IMR-90 (cell line): ENCODE measurements around the gene DUSP8. TPM values are rescaled to one million over a fixed set of nuclear protein-coding genes. Genes with fewer than 3 reads are reported as not detected.

ENCODE experiments used
- ATAC-seq: fragments of 200-7000 bp; cut with Tn5 transposase; 2 replicates; pipeline ENCODE4 v1.9.1; 2020; ENCODE audit warnings: low read depth, mild to moderate bottlenecking, moderate library complexity
- BruUV-seq: library from RNA; stranded (reverse); fragments of 400-500 nt; replicated peaks from 2 replicates; lab custom pipeline; 2021; lab: Mats Ljungman, UMichigan
- CTCF ChIA-PET: fragments of 300-600 bp; formaldehyde crosslinking; extraction: SDS; loops from one replicate; lab custom pipeline; 2021; ENCODE audit warnings: antibody characterized with exemption; lab: Yijun Ruan, JAX
- POLR2A ChIA-PET: fragments of 300-600 bp; sonication (Branson Sonifier 250); formaldehyde crosslinking; loops from one replicate; lab custom pipeline; 2022; ENCODE audit warnings: antibody characterized with exemption; ENCODE audit not compliant: unreplicated experiment; lab: Charles Lee
- DNase-seq: peaks from one replicate; pipeline ENCODE4 v3.0.0; 2013
- H2AFZ ChIP-seq: replicated peaks from 2 replicates; pipeline ENCODE3; 2013; ENCODE audit warnings: low read length, mild to moderate bottlenecking; ENCODE audit not compliant: poor library complexity
- H2AK5ac ChIP-seq: 2 replicates; pipeline ENCODE4 v1.6.1; 2013; ENCODE audit warnings: low read depth, low read length, inconsistent platforms
- H2AK9ac ChIP-seq: replicated peaks from 2 replicates; pipeline ENCODE3; 2013; ENCODE audit warnings: mild to moderate bottlenecking, low read depth, low read length, moderate library complexity; ENCODE audit not compliant: poor library complexity
- H2BK120ac ChIP-seq: 2 replicates; pipeline ENCODE4 v1.6.1; 2013; ENCODE audit warnings: low read depth, low read length, inconsistent platforms
- H2BK15ac ChIP-seq: 3 replicates; pipeline ENCODE4 v1.6.1; 2013; ENCODE audit warnings: low read depth, low read length, inconsistent platforms
- H2BK20ac ChIP-seq: 2 replicates; pipeline ENCODE4 v1.6.1; 2013; ENCODE audit warnings: low read depth, mild to moderate bottlenecking, inconsistent platforms, low read length, moderate library complexity
- H2BK5ac ChIP-seq: 2 replicates; pipeline ENCODE4 v1.6.1; 2013; ENCODE audit warnings: mild to moderate bottlenecking, low read depth, low read length, inconsistent platforms; ENCODE audit not compliant: poor library complexity, severe bottlenecking
- H3K14ac ChIP-seq: replicated peaks from 2 replicates; pipeline ENCODE4 v1.6.1; 2013; ENCODE audit warnings: low read depth, low read length, inconsistent platforms
- H3K18ac ChIP-seq: 2 replicates; pipeline ENCODE4 v1.6.1; 2013; ENCODE audit warnings: low read depth, low read length, control low read depth
- H3K23ac ChIP-seq: 2 replicates; pipeline ENCODE4 v1.6.1; 2013; ENCODE audit warnings: low read depth, low read length, inconsistent platforms
- H3K27ac ChIP-seq: 2 replicates; pipeline ENCODE4 v1.5.1; 2013; ENCODE audit warnings: mild to moderate bottlenecking, control low read depth, low read length; ENCODE audit not compliant: insufficient read depth
- H3K27me3 ChIP-seq: 2 replicates; pipeline ENCODE4 v1.6.1; 2013; ENCODE audit warnings: low read length; ENCODE audit not compliant: control insufficient read depth, insufficient read depth
- H3K36me3 ChIP-seq: 2 replicates; pipeline ENCODE4 v1.6.1; 2013; ENCODE audit warnings: low read length, mixed read lengths; ENCODE audit not compliant: control insufficient read depth, insufficient read depth
- H3K4ac ChIP-seq: 2 replicates; pipeline ENCODE4 v1.6.1; 2013; ENCODE audit warnings: low read depth, low read length, inconsistent platforms
- H3K4me1 ChIP-seq: 2 replicates; pipeline ENCODE4 v1.6.1; 2013; ENCODE audit warnings: low read length, mixed read lengths; ENCODE audit not compliant: control insufficient read depth, insufficient read depth
- H3K4me2 ChIP-seq: 2 replicates; pipeline ENCODE4 v1.6.1; 2013; ENCODE audit warnings: low read depth, mild to moderate bottlenecking, control low read depth, low read length, moderate library complexity
- H3K4me3 ChIP-seq: 2 replicates; pipeline ENCODE4 v1.5.1; 2013; ENCODE audit warnings: low read depth, mild to moderate bottlenecking, control low read depth, low read length, moderate library complexity; ENCODE audit not compliant: insufficient read depth
- H3K56ac ChIP-seq: 2 replicates; pipeline ENCODE4 v1.6.1; 2013; ENCODE audit warnings: low read length, inconsistent platforms; ENCODE audit not compliant: insufficient read depth; ENCODE audit errors: extremely low read depth
- H3K79me1 ChIP-seq, 2 experiments: 2 replicates each; pipeline ENCODE4 v1.6.1; 2013; ENCODE audit warnings: low read length in 2 of 2, inconsistent platforms in 1 of 2, low read depth in 1 of 2
- H3K9ac ChIP-seq: 2 replicates; pipeline ENCODE4 v1.6.1; 2013; ENCODE audit warnings: low read depth, low read length, control low read depth
- H3K9me1 ChIP-seq: 2 replicates; pipeline ENCODE4 v1.6.1; 2013; ENCODE audit warnings: low read length, inconsistent platforms; ENCODE audit not compliant: insufficient read depth
- H3K9me3 ChIP-seq: 2 replicates; pipeline ENCODE4 v1.6.1; 2013; ENCODE audit warnings: low read length; ENCODE audit not compliant: control insufficient read depth, insufficient read depth
- H4K20me1 ChIP-seq: 2 replicates; pipeline ENCODE4 v1.6.1; 2013; ENCODE audit warnings: low read length, inconsistent platforms; ENCODE audit not compliant: insufficient read depth
- H4K5ac ChIP-seq: 2 replicates; pipeline ENCODE4 v1.6.1; 2013; ENCODE audit warnings: mild to moderate bottlenecking, low read depth, low read length, control low read depth
- H4K8ac ChIP-seq, 2 experiments: 2 replicates each; pipeline ENCODE4 v1.6.1; 2013; ENCODE audit warnings: low read depth in 2 of 2, low read length in 2 of 2, control low read depth in 1 of 2, inconsistent platforms in 1 of 2
- H4K91ac ChIP-seq: 2 replicates; pipeline ENCODE4 v1.6.1; 2013; ENCODE audit warnings: low read depth, low read length, inconsistent platforms; ENCODE audit not compliant: insufficient read depth
- CTCF ChIP-seq: conservative IDR thresholded peaks from 2 replicates; pipeline ENCODE4 v1.5.1; 2012; ENCODE audit warnings: mild to moderate bottlenecking, low read depth, low read length, improper control_type of control experiment
- ELK1 ChIP-seq: fragments of 150-350 bp; IDR thresholded peaks from 2 replicates; pipeline ENCODE4 v1.6.1; 2016; ENCODE audit warnings: low read depth, mild to moderate bottlenecking, low read length, moderate library complexity, borderline replicate concordance
- NFE2L2 ChIP-seq: fragments of 150-350 bp; IDR thresholded peaks from 2 replicates; pipeline ENCODE4 v1.6.1; 2016; ENCODE audit warnings: low read depth, mild to moderate bottlenecking, low read length
- SMC3 ChIP-seq: fragments of 150-350 bp; IDR thresholded peaks from 2 replicates; pipeline ENCODE4 v1.6.1; 2016; ENCODE audit warnings: low read depth, mild to moderate bottlenecking, antibody characterized with exemption, low read length, moderate library complexity
- WGBS, 2 experiments: methylation state at CpG; one replicate each; pipeline versions ENCODE4 v1.1.5 to v1.1.7; 2013; ENCODE audit warnings: missing lambda C conversion rate in 2 of 2; ENCODE audit not compliant: insufficient read length in 1 of 2; ENCODE audit errors: extremely low coverage in 2 of 2; 5-methylcytosine and 5-hydroxymethylcytosine counted together
- dilution Hi-C: fragments of 300-500 bp; cut with HindIII; formaldehyde crosslinking; loops from one replicate; pipeline ENCODE4 v1.14.3; 2018; ENCODE audit warnings: low sequenced_read_pairs; ENCODE audit not compliant: unreplicated experiment
- in situ Hi-C: fragments of 300-500 bp; cut with MboI; formaldehyde crosslinking; loops from 3 replicates; pipeline ENCODE4 v1.14.3; 2019; ENCODE audit warnings: low sequenced_read_pairs, inconsistent platforms, mixed read lengths
- intact Hi-C: fragments of 100-400 bp; cut with micrococcal nuclease; formaldehyde crosslinking; loops from 2 replicates; pipeline ENCODE4 v1.10.0; 2022
- polyA plus RNA-seq, 3 experiments: library from polyadenylated mRNA; depleted of rRNA; stranded (reverse); fragments of >200 nt; gene quantifications; 2 replicates each; pipeline ENCODE4 v1.2.3, GENCODE V29; 2012; ENCODE audit warnings: low replicate concordance in 1 of 3
- total RNA-seq: library from RNA; depleted of rRNA; stranded (reverse); fragments of >200 nt; gene quantifications from 2 replicates; pipeline ENCODE4 v1.2.3, GENCODE V29; 2012

The DUSP8 gene
- total and polyA plus RNA-seq, 2 of the 4 experiments (the other 2 are of a cell fraction), result 0.72 to 4.2 TPM

- Histone ChIP-seq H3K23ac (no peak overlapping the region), H3K9me3 (no peaks in the 10 kb centered on the region), H4K91ac (no peak overlapping the region), H2BK5ac (no peak overlapping the region), H3K27ac (no peak overlapping the region), H3K18ac (no peak overlapping the region), H3K27me3 (no peaks in the 10 kb centered on the region), H3K36me3 (no peaks in the 10 kb centered on the region), H2BK15ac (no peak overlapping the region), H3K4me1 (peaks cover 19% of the 10 kb centered on the region), H2BK20ac (no peak overlapping the region), H3K4me3 (no peak overlapping the region), H4K8ac (no peak overlapping the region), H3K56ac (no peak overlapping the region), H3K14ac (no peak overlapping the region), H2AK5ac (no peak overlapping the region), H2BK120ac (no peak overlapping the region), H4K5ac (no peak overlapping the region), H3K4ac (no peak overlapping the region), H3K79me1 (peaks cover 30 to 66% of the 10 kb centered on the region in 2 experiments), H4K20me1 (peaks cover 93% of the 10 kb centered on the region), H2AK9ac (no peak overlapping the region), H3K9ac (no peak overlapping the region), H3K4me2 (no peak overlapping the region), H2AFZ (no peak overlapping the region), H3K9me1 (no peaks in the 10 kb centered on the region; the same call in 1 of the 2 replicates)
- intact Hi-C loops (no loop called here), in situ Hi-C loops (loop anchor here (25.0 kb wide), 1 partner anchor 308 kb away; the partner anchor contains the start of gene MUC5B), dilution Hi-C loops (no loop called here)
- CTCF ChIA-PET, result no interaction called here
- no TSS peak for BruUV-seq
- DNase-seq (no peak), ATAC-seq (no peak)
- WGBS, 2 experiments, result 67% methylated on average over 5 of the region's 13 CpGs; no CpG with 5 or more reads in 1 of the 2 experiments
- POLR2A ChIA-PET, result no interaction called here
- TF ChIP-seq NFE2L2, result no peak
- TF ChIP-seq ELK1, result no peak
- TF ChIP-seq CTCF, result no peak
- TF ChIP-seq SMC3, result no peak
Observed at GRCh38 chr11:1520209-1520662, 51.8 kb downstream of the DUSP8 start.
